IPS-NIHi11 (cell line): ENCODE measurements around the gene GOLGA6D.
"Not testable (repeated sequence)": the region's sequence is repeated elsewhere in the genome, so short reads cannot be mapped to it uniquely, and the experiment has no call there.

Experiments
- DNase-seq: peaks from one replicate; pipeline ENCODE4 v3.0.0; 2012; ENCODE audit warnings: mixed read lengths, low spot score

Gene GOLGA6D

GRCh38 chr15:75282572-75282971 is at the start of gene GOLGA6D:
GOLGA6D (plus strand) TSS chr15:75282835; CDS start chr15:75282876, 41 bp downstream.
- DNase-seq, result not testable (repeated sequence)

DNA sequence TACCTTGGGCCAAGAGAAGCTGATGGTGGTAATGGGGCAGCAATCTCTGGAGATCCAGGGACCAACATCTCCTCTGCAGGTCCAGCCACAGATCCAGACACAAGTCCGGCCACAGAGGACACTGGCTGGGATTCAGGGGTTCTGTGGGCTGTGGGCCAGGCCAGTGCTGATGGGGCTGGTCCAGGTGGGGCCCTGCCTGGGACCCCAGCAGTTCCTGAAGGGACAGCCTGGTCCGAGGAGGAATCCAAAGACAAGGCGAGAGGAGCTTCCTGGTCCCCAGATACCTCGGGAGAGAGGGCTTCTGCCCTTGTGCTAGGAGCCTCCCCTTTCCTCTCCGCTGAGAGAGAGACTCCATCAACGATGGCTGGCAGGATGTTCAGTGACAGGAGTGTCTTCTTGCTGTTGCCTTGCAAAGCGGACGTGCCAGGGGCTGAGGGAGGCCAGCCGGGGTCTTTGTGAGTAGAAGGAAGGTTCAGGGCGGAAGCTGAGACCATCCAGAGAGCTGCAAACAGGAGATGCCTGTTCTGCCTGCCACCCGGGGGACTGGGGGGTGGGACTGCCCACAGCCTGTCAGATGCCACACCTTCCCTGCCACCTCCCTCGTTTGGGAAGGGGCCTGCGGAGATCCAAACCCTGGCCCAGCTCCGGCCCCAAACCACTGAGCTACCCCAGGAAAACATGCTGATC is 49.0 kb upstream of the GOLGA6D start:
- peak; percentile 3 for DNase-seq

GRCh38 chr15:75234191-75234810 is 48.3 kb upstream of the GOLGA6D start:
- DNase-seq, result peak; percentile 4

DNA sequence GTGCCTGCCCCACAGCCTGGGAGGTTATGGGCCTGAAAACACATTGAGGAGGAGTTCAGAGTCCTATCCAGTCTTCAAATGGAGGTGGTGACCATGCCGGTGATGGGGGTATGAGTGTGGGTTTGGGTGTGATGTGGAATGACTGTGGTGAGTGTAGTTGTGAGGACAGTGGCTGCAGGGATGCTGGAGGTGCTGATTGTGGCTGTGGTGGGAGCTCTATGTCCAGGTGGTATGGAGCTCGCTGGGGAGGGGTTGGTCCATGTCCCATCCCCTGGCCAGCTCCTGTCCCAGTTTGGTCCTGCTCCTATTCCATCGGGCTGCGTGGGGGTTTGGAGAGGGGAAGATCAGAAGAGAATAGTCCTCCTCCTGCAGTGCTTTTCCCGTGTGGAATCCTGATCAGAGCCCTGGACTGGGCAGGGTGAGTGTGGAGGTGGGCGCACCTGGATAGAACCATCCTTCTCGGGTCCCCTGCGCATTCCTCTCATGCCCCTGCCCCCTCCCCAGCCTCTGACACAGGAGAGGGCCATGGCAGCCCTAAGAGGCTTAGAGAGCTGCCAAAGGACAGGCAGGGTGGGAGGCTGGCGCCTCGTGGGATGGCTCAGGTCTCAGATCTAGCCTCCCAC is 47.5 kb upstream of the GOLGA6D start:
- DNase-seq, result peak; percentile 6

DNA sequence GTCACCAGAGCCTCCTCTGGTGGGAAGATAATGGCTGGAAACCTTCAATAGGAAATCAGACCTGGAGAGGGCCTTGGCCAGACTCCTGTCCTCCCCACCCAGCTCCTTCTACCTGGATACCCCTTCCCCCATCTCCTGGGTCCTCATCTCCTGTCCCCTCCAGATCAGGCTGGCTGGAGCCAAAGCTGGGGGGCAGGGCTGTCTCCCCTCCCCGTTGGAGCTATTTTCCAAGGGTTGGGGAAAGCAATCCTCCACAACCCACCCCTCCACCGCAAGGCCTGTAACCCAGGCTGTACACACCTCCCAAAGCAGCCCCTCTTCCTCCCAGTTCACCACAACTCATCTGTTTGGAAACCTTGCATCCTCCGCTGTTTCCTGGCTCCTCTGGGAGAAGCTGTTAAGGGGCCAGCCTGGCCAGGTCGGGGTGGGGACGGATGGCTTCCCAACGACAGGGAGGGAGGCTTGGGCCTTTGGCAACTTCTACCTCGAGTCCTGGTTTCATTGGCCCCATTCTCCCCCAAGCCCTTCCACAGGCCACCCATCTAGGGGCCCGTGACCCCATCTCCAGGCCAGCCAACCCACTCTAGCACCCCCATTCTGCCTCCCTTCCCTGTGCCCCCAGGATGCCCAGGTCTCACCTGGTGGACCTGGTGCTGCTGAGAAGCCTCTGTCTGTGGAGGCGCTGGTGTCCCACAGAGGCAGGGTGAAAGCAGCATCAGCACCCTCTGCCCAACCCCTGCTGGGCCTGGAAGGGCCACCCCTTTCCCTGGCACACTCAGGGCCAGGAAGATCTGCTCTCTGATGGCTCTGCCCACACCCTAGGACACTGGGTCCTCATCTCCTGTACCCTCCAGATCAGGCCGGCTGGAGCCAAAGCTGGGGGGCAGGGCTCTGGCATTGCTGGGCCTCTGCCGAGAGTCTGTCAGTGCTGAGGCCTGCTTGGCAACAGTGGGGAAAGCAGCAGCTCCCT is 46.6 kb upstream of the GOLGA6D start:
- DNase-seq, result peak; percentile 2

- no peak for DNase-seq
Observed at GRCh38 chr15:75237316-75237982, 45.2 kb upstream of the GOLGA6D start.

GRCh38 chr15:75238150-75238549 is 44.5 kb upstream of the GOLGA6D start:
- DNase-seq, result no peak

GRCh38 chr15:75245741-75246140 is 36.9 kb upstream of the GOLGA6D start:
- DNase-seq, result not testable (repeated sequence)

DNA sequence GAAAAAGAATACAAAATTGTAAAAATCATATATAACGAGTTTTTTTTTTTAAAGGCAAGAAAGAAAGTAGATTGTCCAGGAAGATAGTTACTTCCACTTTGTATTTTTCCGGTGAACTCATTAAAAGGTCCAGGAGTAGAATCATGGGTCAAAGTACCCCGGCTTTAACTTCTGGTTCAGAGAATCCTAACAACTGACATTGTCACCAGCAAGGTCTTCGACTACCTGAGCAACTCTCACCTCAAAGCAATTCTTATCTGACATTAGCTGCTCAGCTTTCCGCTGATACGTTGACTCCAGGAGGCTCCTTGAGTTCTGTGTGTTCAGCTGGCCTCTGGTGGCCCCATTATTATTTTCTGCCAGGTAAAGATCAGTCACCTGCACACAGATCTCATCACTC is 33.6 kb upstream of the GOLGA6D start:
- not testable (repeated sequence) for DNase-seq

GRCh38 chr15:75249726-75250125 is 32.9 kb upstream of the GOLGA6D start:
- DNase-seq, result no peak

DNA sequence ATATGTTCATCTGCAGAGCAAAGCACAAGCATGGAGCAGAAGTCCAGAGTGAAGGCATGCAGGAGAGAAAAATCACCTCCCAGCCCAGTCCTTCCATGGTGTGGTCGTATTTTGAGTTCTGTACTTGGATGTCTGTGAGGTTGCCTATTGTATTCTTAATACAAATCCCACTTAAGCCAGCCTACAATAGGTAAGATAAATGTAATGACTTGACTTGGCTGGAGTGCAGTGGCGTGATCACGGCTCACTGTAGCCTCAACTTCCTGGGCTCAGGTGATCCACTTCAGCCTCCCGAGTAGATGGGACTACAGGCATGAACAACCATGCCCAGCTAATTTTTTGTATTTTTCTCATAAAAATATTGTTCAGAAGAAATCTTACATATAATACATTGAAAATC is 31.3 kb upstream of the GOLGA6D start:
- DNase-seq, result not testable (repeated sequence)

GRCh38 chr15:75252285-75252684 is 30.4 kb upstream of the GOLGA6D start:
- not testable (repeated sequence) for DNase-seq

GRCh38 chr15:75258034-75258433 is 24.6 kb upstream of the GOLGA6D start, which contains the start of gene GOLGA6C:
GOLGA6C (plus strand) TSS chr15:75258334; CDS start chr15:75258599, 265 bp downstream.
- DNase-seq, result not testable (repeated sequence)

DNA sequence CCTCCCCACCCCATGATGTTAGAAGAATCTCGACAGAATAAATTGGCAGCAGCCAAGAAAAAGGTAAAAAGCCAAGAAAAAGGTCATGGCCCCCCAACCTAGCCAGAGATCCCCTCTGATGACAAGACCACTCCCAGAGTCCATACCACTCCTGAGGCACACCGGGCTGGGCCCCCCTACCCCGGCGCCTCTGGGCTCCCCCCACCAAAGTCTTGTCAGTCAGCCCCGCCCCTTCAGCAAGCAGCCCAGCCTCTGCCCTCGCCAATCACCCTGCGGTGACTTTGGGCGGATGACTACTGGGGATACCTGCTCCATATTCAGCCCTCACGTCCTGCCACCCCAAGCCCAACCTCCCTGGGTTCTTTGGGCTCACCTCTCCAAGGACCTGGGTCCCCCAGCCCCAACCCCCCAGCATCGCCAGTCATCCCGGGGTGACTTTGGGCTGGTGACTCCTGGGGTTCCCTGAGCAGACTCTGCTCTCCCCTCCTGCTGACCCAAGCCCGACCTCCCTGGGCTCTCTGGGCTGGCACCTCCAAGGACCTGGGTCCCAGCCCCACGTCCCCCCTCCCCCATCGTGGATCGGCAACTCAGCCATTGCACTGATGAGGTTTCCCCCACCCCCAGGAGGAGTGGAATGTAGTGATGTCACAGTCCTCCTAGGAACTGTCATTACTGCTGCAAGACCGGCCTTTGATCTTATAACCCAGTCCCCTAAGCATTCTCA is 23.9 kb upstream of the GOLGA6D start:
- DNase-seq, result not testable (repeated sequence)

GRCh38 chr15:75259873-75260272 is 22.8 kb upstream of the GOLGA6D start:
- not testable (repeated sequence) for DNase-seq

GRCh38 chr15:75273751-75274359 is 8.8 kb upstream of the GOLGA6D start:
- not testable (repeated sequence) for DNase-seq

DNA sequence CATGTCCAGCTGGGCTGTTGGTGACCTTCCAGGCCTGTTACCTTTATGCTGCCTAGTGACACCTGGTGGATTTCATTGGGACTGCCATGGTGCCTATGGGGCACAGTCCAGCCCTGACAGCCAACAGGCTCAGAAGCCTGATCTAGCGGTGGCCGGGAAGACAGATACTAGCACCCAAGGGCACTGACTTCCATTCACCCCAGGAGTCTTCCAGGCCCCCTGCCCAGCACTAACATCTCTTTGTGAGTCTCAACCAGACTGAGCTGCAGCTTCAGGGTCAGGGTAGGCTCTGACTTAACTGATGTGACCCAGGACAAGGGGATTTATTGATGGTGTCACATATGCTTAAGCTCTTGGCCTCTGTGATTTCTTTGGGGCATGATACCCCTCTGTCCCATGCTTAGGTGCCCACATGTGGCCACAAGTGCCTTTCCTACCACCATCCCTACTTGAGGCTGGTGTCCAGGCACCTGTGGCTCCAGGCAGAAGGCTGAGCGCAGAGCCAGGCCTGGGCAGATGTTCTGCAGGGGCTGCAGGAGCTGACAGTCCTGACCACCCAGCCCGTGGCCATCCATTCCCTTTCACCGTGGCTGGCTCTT is 8.0 kb upstream of the GOLGA6D start:
- DNase-seq, result not testable (repeated sequence)

DNA sequence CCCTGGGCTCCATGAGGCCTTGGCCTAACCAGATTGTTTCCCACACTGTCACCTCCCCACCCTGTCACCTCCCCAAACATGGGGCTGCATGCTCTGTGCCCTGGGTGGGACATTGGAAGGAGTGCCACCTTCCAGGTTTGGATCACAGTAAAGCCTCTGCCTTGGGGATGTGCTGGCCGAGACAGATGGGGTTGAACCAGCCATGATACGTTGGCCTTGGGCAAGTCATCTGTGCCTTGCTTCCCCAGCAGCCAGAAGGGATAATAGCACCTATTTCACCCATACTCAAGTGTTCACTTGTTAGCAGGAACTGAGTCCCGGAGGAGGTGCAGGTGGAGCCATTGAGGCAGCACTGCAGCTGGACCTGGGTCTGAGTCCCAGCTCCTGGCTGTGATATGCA is 7.0 kb upstream of the GOLGA6D start:
- DNase-seq, result not testable (repeated sequence)

DNA sequence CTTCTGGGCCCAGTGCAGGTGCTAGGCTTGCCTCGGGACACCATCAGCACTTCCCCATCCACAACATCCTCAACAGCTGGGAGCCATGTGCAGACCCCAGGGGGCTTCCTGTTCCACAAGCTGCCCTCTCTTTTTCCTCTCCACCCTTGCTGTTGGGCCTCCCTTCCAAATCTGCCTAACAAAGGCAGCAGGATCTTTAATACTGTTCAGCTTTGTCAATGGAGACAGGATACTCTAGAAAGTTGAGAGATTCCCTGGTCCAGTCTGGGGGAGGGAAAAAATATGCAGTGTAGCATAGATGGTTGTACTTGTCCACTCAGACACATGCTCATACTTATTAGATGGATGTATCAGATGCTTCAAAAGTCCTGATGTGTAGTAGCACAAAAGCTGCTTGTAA is 4.1 kb upstream of the GOLGA6D start:
- DNase-seq, result not testable (repeated sequence)

DNA sequence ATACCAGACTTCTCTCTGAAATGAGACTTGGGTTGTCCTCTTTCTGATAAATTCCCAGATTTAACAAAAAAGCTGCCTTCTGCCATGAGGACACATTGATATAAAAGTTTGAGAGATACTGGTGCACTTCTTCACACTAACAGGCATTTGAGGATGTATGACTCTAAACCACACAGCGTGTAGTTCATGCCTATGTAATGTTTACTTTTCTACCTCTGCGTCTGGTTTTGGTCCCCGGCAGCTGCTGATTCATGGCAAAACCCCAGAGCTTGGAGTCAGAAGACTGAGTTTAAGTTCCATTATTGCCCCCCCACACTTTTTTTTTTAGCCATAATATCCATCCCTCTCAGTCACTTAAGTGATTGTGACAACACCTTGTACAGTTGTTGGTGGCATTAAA is 1.5 kb downstream of the GOLGA6D start:
- not testable (repeated sequence) for DNase-seq
